ENCODE measurements around the gene BBC3.
"Not testable (repeated sequence)": the region's sequence is repeated elsewhere in the genome, so short reads cannot be mapped to it uniquely, and the experiment has no call there.

The BBC3 gene, protein sequence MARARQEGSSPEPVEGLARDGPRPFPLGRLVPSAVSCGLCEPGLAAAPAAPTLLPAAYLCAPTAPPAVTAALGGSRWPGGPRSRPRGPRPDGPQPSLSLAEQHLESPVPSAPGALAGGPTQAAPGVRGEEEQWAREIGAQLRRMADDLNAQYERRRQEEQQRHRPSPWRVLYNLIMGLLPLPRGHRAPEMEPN

DNA sequence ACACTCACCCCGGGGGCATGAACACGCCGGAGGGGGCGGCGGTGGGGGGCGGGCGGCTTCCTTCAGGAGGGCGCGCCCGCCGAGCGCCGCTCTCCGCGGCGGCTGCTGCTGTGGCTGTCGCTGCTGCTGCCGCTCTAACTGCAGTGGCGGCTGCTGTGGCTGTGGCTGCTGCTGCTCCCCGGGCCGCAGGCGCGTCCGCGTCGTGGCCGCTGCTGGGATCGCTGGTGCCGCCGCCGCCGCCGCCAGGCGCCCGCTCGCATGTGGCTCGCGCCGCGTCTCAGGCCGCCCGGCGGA is at the start of gene BBC3:
BBC3 (minus strand) TSS at position 279 of the 294 bp plus-strand sequence. CDS start 2,768 bp downstream, outside the sequence.
- DNase-seq (ENCODE audit: low read depth), result no peak

DNA sequence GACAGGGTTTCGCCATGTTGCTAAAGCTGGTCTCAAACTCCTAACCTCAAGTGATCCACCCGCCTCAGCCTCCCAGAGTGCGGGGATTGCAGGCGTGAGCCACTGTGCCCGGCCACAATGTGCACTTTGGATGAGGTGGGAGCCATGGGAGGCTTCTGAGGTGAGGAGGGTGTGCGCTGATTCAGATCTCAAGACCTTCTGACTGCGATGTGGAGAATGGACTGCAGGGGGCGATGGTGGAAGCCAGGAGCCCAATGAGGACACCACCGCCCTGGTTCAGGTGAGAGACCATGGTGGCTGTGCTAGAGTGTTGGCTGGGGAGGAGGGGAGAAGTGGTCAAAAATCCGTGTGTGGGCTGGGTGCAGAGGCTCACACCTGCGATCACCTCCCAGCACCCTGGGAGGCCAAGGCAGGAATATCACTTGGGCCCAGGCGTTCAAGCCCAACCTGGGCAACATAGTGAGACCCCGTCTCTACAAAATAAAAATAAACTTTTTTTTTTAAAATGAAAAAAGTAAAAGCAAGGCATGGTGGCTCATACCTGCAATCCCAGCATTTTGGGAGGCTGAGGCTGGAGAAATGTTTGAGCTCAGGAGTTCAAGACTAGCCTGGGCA is 49.3 kb upstream of the BBC3 start:
- no peak for DNase-seq (ENCODE audit: low read depth)

DNA sequence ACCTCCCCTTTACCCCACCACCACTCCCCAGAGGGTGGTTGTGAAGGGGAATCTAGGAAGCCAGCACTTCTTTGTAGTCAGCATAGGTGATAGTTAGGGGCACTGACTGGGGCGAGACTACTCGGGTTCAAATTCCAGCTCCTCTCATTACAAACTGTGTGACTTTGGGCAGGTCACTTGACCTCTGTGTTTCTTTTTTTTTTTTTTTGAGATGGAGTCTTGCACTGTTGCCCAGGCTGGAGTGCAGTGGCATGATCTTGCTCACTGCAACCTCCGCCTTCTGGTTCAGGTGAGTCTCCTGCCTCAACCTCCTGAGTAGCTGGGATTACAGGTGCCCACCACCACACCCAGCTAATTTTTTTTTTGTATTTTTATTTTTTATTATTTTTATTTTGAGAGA is 45.5 kb upstream of the BBC3 start:
- DNase-seq (ENCODE audit: low read depth), result not testable (repeated sequence)

DNA sequence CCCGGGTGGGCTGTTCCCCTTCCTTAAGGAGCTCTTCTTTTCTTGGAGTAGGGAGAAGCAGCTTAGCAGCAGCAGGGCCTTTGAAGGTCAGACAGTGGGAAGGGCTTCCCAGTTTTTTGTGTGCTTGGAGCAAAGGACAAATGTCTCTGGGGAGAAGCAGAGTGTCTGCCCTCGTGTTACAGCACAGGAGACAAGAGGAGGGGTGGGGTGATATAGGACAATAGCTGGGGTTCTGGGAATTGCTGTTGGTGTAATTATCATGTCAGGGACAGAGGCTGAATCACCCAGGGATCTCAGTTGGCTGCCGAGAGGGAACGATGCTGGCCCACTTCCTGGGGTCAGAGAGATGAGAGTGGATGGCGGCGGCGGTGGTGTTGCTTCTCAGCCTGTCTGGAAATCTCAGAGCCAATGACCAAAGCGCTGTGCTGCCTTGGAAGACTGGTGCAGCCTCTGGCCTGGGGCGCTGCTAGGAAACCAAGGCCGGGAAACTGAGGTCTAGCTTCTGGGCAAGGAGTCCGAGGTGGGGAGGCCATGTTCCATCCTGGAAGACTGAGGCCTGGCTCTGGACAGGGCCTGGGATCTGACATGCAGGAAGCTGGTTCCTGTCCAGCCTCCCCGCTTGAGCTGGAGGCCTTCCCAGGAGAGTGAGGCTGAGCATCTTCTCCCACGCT is 44.9 kb upstream of the BBC3 start:
- DNase-seq (ENCODE audit: low read depth), result peak; percentile 38

DNA sequence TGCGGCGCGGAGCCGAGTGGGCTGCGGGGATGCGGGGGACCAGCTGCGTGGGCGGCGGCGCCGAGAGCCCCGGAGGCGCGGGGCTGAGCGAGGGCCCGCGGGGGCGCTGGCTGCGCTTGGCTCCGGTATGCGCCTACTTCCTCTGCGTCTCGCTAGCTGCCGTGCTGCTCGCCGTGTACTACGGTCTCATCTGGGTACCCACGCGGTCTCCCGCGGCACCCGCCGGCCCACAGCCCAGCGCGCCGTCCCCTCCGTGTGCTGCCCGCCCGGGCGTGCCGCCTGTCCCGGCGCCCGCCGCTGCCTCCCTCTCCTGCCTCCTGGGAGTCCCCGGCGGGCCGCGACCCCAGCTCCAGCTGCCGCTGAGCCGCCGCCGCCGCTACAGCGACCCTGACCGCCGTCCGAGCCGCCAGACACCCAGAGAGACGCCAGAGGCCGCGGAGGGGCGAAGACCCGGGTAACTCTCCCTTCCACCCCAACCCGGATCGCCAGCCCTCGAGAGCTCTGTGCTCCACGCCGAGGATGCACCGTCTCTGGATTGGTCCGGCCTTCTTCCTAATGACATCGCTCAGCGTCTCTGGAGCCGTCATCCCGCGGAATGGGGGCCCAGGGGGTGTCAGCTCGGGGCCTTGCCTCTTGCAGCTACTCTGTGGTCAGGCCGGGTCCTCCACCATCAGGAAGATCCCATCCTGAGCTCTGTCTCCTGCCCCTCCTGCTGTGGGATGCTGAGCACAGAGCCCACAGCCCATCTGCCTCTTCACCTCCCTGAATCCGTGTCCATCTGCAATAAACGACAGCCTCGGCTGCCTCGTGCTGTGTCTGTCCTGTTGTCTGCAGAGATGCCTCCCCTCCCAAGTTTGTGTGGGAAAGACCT is 44.1 kb upstream of the BBC3 start:
- DNase-seq (ENCODE audit: low read depth), result no peak

DNA sequence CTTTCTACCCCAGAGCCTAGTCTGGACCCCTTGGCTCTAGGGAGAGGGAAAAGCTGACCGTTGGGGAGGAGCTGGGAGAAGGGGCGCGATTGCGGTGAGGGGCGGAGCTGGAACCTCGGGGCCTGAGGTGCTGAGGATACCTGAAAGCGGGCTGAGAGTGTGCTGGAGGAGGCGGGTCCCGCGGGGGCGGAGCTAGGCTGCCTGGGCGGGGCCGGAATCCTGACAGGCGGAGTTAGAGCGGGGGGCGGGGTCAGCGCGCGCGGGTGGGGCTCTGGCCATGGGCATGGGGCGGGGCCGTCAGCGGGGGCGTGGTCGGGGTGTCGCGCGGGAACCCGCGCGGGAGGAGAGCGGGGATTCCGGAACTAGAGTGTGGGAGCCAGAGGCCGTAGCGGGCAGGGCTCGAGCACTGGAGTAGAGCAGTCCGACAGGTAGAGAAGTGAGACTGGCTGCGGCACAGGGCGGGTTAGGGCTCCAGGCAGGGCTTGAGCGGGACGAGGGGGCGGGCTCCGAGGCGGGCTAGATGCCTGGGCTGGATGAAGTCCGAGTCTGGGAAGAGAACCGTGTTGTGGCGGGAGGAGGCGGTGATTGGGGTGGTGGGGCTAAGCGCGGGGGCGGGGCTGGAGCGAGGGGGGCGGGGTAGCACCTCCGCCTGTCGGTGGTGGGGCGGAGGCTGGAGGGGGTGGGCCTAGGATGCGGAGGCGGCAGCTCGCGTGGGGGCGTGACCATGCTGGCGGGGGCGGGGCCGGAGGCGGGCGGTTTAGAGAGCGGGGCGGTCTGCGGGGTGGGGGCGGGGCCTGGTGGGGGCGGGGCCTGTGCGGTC is 43.3 kb upstream of the BBC3 start, which contains the start of gene INAFM1:
INAFM1 (plus strand) TSS at position 815 of the 820 bp plus-strand sequence. CDS start 35 bp downstream, outside the sequence.
- peak; percentile 85 for DNase-seq (ENCODE audit: low read depth)

DNA sequence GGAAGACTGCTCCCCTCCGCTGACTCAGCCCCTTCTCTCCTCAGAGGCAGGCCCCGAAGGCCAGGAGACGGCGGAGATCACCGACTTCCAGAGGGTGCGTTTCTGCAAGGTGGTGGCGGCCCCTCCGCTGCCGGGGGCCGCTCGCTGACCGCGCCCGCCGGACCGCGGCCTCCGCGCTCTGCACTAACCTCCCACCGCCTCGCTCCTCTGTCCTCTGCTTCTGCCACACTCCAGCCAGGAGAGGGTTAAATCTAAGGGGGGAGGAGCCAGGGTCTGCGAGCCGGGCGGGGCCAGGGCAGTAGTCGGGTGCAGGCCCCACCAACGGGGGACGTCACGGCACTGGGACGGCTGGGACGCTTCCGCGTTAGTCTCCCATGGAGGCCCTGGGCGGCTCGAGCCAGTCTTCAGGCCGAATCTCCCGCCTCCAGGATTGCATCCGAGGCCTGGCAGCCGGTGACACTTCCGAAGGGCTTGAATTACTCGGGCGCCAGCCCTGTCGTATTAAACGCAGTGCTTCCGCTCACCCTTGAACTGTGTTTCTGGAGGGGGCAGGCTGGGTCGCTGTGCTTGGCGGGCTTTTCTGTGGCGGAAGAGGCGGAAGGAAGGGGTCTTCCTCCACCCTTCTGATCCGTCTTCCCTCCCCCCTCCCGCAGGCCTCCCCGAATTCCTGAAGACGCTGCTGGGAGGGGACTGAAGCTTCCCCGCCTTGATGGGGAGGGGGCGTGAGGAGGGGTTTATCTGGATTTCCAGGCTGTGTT is 42.5 kb upstream of the BBC3 start:
- DNase-seq (ENCODE audit: low read depth), result peak; percentile 91

DNA sequence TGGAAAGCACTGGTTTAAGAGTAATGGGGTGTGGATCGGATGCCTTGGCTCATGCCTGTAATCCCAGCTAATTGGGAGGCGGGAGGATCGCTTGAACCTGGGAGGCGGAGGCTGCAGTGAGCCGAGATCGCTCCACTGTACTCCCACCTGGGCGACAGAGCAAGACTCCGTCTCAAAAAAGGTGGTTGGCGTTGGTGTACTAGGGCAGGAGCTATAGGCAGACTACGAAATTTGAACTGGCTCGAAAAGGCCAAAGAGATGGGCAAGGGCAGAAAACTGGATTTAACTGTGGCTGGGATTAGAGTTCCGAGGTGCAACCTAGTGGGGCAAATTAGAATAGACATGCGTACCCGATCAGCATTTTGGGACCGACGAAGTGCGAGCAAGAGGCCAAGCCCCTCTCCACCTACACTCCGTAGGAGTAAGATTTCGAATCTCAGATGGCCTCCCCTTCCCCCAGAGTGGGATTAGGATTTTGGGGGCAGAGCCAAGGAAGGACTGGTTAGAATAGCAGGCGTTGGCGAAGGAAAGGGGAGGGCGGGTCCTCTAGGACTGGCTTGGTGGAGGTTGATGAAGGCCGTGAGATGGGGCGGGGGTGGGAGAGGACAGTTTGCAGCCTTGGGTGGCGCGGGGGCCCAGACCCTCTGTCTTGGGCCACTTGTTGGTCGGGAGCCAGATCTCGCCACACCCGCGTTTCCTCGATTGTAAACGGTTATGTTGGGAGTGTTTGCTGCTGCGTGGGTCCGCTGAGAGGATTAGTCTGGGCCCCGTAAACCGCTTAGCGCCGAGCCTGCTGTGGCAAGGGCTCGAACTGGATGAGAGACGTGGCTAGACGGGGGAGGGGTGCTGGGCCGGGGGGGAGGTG is 41.7 kb upstream of the BBC3 start:
- no peak for DNase-seq (ENCODE audit: low read depth)

DNA sequence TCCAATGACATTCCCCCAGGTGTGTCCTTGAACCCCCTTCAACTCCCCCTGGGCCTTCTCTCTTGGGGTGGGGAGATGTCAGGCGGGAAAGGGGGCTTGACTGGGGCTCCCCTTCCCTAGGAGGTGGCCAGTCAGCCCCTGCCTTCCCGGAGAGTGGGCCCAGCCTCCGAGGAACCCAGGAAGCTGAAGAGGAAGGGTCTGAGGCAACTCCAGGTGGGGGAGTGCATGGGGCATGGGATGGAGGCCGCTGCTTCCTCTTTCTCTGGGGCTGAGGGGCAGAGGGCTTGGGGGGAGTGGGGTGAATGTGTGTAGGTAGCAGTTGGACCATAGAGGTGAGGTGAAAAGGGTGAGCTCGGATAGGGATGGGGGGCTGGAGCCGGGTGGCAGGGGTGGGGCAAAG is 41.0 kb upstream of the BBC3 start:
- DNase-seq (ENCODE audit: low read depth), result no peak

DNA sequence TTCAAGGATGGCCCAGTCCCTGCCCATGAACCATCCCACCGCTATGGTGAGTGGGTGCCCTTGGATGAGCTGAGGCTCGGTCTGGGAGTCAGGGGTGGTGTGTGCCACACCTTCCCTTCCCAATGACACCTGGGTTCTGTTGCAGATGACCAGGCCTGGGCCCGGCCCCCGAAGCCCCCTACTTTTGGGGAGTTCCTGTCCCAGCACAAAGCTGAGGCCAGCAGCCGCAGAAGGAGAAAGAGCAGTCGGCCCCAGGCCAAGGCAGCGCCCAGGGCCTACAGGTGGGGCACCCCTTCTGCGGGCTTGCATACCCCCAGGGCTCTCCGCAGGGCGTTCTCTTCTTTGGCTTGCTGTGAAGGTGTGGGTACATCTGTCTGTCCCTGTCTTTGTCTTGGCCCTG is 39.4 kb upstream of the BBC3 start:
- no peak for DNase-seq (ENCODE audit: low read depth)

DNA sequence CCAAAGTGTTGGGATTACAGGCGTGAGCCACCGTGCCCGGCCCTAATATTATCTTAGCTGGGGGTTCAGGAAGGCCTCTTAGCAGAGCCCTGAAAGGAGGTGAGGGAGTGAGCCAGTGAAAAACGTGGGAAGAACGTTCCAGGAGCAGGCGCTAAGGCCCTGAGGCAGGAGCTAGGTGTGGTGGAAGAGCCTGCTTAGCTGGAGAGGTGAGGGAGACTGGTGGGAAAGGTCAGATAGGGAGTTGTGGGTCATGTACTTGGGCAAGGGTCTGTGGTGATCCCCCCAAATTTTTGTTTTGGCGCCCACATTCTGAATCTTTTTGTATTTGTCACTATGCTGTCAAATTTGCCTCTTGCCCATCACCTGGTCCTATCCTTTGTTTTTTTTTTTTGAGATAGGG is 38.6 kb upstream of the BBC3 start:
- no peak for DNase-seq (ENCODE audit: low read depth)

DNA sequence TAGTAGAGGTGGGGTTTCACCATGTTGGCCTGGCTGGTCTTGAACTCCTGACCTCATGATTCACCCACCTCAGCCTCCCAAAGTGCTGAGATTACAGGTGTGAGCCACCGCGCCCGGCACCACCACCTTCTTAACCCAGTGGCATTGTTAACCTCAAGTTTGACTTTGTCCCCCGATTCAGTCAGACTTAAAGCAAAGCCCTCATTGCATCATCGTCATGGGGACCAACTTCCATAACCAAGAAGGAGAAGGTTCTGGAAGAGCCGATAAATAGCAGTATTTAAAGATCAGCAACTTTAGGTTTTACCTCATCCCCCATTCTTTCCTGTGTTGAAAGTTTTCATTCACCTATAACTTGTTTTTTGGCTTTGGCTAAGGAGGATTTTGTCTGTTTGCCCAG is 37.0 kb upstream of the BBC3 start:
- DNase-seq (ENCODE audit: low read depth), result no peak

DNA sequence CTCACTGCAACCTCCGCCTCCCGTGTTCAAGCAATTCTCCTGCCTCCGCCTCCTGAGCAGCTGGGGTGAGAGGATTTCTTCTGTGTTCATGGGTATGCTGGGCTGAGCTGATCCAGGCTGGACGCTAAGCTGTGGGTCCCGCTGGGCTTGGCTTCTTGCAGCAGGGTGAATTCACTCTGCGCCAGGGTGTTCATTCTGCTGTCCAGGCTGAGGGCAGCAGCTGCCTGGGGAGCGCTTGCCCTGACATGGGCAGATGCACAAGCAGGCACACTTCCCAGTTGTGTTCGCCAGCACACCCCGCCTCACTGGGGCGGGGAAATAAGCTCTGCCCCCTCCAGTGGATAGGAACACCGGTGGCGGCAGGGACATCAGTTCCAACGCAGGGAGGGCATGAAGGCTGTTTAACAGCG is 36.4 kb upstream of the BBC3 start:
- no peak for DNase-seq (ENCODE audit: low read depth)

DNA sequence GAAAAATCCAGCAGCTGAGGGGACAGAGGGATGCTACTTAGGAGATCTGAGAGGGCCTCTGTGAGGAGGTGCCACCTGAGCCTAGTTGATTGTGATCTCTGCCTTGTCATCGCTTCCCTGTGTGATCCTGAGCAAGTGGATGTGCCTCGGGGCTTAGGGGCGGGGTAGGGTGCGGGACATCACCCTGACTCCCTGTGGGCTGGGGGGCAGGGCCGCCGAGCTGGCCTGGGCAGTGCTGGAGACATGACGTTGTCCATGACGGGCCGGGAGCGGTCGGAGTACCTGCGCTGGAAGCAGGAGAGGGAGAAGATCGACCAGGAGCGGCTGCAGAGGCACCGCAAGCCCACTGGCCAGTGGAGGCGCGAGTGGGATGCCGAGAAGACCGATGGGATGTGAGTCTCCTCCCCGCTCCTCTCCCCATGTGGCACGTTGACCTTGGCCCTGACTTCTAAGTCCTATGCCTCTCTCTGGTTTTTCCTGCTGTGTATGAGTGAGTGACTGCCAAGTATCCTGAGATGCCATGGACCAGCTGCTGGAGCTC is 35.5 kb upstream of the BBC3 start:
- no peak for DNase-seq (ENCODE audit: low read depth)

DNA sequence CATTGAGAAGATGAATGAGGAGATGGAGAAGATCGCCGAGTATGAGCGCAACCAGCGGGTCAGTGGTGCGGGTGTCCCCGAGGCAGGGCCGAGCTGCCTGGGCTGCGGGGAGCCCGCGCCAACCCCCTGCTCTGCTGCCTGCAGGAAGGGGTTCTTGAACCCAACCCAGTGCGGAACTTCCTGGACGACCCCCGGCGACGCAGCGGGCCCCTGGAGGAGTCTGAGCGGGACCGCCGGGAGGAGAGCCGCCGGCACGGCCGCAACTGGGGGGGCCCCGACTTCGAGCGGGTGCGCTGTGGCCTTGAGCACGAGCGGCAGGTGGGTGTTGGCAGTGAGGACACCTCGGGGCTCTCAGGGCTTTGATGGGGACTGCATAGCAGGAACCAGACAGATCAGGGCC is 33.6 kb upstream of the BBC3 start:
- DNase-seq (ENCODE audit: low read depth), result no peak

DNA sequence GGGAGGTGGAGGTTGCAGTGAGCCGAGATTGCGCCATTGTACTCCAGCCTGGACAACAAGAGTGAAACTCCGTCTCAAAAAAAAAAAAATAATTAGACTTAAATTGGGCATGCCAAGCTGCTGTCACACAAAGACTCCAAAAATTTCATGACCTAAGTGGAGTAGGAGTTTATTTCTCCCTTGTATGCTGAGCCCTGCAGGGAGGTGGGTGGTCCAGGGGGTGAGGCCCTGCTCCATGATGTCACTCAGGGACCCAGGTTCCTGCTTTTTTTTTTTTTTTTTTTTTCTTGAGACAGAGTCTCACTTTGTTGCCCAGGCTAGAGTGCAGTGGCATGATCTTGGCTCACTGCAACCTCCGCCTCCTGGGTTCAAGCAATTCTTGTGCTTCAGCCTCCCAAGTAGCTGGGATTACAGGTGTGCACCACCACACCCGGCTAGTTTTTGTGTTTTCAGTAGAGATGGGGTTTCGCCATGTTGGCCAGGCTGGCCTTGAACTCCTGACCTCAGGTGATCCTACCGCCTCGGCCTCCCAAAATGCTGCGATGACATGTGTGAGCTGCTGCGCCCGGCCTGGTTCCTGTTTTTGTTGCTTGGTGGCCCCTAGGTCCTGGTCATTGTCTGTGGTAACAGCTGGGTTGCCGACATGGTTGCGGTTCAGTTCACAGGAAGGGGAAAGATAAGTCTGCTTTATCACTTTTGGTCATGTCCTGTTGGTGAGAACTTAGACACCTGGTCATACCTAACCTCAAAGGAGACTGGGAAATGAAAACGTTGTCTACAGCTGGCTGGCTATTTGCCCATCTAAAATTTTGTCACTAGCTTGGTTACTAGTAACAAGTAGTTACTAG is 31.2 kb upstream of the BBC3 start:
- not testable (repeated sequence) for DNase-seq (ENCODE audit: low read depth)

DNA sequence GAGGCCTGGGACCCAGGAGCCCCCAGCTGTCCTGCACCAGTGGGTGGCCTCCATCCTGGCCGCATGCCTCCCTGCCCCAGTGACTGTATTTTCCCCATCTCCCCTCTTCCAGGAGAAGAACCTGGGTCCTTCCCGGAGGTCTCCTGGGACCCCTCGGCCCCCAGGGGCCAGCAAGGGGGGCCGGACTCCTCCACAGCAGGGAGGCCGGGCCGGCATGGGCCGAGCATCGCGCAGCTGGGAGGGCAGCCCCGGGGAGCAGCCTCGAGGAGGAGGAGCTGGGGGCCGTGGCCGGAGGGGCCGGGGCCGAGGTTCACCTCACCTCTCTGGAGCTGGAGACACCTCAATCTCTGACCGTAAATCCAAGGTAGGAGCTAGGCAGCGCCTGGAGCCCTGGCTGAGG is 29.5 kb upstream of the BBC3 start:
- DNase-seq (ENCODE audit: low read depth), result no peak

DNA sequence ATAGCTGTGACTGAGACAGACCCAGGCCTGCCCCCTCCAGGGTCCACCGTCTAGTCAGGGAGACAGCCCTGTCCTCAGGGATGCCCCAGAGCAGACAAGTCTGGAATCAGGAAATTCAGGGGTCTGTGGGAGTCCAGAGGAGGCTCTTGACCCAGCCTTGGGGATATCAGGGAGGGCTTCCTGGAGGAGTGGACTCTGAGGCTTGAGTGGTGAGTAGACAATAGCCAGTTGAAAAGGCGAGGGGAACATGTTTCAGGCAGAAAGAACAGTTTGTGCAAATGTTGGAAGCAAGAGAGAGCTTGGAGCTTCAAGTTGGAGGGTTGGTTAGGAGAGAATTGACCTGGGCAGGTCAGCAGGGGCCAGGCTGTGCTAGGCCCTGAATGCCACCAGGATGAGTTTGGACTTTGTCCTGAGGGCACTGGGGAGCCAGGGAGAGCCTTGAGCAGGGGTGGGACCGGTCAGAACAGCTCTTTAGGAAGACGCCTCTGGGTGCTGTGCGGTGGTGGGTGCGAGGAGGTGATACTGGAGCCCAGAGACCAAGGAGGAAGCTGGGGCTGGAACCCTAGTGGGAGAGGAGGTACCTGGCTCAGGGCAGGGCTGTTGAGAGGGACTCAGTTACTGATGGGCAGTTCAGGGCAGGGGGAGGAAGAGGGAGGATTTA is 28.0 kb upstream of the BBC3 start:
- no peak for DNase-seq (ENCODE audit: low read depth)

Measured in amniotic epithelial cell (primary cell).